Chondrocyte (in vitro differentiated cells): ENCODE results near the gene TTC9B. TPM values are rescaled to one million over a fixed set of nuclear protein-coding genes. Genes with fewer than 3 reads are reported as not detected.

Experiments
- DNase-seq: peaks from one replicate; pipeline ENCODE4 v3.0.0; 2021; ENCODE audit warnings: mixed read lengths, low spot score
- H3K27ac Mint-ChIP-seq: one replicate; pipeline ENCODE4 v1.8.0; 2021; ENCODE audit warnings: mild to moderate bottlenecking, moderate library complexity, mixed read lengths; ENCODE audit not compliant: unreplicated experiment
- H3K27me3 Mint-ChIP-seq: 2 replicates; pipeline ENCODE4 v1.8.0; 2021; ENCODE audit warnings: low read depth, mixed read lengths
- H3K36me3 Mint-ChIP-seq: 2 replicates; pipeline ENCODE4 v1.8.0; 2021; ENCODE audit warnings: low read depth, mixed read lengths
- H3K4me1 Mint-ChIP-seq: 2 replicates; pipeline ENCODE4 v1.8.0; 2021; ENCODE audit warnings: low read depth, mild to moderate bottlenecking, mixed read lengths
- H3K4me3 Mint-ChIP-seq: one replicate; pipeline ENCODE4 v1.8.0; 2021; ENCODE audit warnings: mild to moderate bottlenecking, moderate library complexity, mixed read lengths; ENCODE audit not compliant: unreplicated experiment
- H3K9me3 Mint-ChIP-seq: 2 replicates; pipeline ENCODE4 v1.8.0; 2021; ENCODE audit warnings: low read depth, mixed read lengths
- CTCF ChIP-seq: fragments of 200-600 bp; sonication (generic); IDR thresholded peaks from 2 replicates; pipeline ENCODE4 v1.5.0; 2021; ENCODE audit warnings: antibody characterized with exemption, mild to moderate bottlenecking, moderate library complexity
- total RNA-seq: library from RNA; stranded (reverse); gene quantifications from 3 replicates; pipeline ENCODE4 v1.2.1, GENCODE V29; 2021

TTC9B gene
- total RNA-seq, 1 donor from 2014 or later: not detected

DNA sequence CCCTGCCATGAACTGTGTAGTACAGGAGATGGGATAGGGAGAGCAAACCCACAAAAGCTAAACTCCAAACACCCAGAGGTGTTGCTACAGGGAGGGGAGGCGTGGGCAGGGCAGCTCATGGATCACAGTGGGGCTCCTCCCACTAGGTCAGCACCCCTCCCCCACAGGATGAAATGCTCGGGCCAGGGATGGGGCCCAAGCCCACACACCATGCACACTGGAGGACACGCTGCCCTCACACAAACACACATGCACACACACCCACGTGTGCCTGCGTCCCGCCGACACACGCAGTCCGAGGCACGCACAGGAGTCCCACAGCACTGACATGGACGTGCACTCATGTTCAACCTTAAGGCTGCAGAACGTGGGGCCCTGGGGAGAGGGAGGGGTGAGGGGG, 14.3 kb upstream of the TTC9B start:
- no peak for TF ChIP-seq CTCF
- no peak for DNase-seq
- Mint-ChIP-seq H3K36me3 (peaks cover 6% of the 10 kb centered on the region), H3K4me1 (peaks cover 28% of the 10 kb centered on the region), H3K27ac (no peak overlapping the region), H3K9me3 (no peaks in the 10 kb centered on the region), H3K4me3 (no peak overlapping the region), H3K27me3 (no peaks in the 10 kb centered on the region)

DNA sequence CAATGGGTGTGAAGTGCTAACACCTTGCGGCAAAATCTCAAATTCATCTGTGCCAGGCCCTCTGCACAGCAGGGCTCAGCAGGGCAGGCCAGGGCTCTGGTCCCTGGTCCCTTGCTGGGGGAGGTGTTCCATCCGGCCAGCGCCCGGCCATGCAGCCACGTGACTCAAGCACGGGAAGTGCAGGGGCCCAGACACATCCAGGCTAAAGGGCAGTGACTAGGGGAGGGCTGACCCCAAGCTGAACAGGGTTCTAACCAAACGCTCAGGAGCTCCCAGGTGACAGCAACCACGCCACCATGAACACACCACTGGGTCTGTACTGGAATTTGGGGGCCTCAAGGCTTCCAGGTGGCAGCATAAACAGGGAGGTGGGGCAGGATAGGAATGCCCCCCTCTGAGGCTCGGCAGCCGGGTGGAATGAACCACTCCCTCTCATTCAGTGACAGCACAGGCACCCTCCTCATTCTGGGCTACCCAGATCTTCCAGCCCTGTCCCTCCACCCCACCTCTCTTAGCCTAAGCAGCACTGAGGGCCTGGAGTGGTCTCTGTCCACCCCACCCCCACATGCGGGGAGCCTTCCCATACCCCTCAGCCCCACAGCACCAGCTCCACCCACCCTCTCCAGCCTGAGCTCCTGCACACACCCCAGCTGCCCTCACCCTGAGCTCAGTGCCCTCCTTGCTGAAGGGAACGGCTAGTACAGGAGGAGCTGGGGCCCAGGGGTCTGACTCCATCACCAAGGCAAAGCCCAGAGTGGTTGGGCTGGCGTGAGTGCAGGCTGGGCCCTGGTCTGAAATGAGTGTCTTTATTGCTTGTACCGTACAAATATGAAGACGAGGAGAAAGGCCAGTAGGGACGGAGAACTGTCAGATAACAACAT, 13.6 kb upstream of the TTC9B start:
- Mint-ChIP-seq H3K27ac (no peak overlapping the region), H3K9me3 (no peaks in the 10 kb centered on the region), H3K36me3 (peaks cover 2% of the 10 kb centered on the region), H3K4me1 (peaks cover 28% of the 10 kb centered on the region), H3K4me3 (no peak overlapping the region), H3K27me3 (peaks cover 1% of the 10 kb centered on the region)
- DNase-seq: no peak
- TF ChIP-seq CTCF: no peak

DNA sequence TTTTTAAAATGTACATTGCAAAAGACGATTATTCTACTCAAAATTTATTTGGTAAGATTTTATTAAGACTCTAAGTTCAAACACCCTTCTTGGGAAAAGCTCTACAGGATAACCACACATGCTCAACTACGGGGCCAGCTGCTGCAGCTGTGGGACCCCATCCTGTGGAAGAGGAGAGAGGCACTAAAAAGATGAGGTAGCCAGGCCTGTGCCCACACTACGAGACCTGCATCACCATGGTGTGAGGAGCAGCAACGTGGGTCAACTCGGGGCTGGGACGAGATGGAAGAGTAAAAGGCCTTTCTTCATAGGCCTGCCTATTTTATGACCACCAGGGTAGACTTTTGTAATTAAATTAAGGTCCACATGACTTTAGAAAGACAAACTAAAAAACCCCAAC, 12.9 kb upstream of the TTC9B start:
- no peak for DNase-seq
- Mint-ChIP-seq H3K27ac (no peak overlapping the region), H3K27me3 (peaks cover 2% of the 10 kb centered on the region), H3K9me3 (no peaks in the 10 kb centered on the region), H3K36me3 (no peaks in the 10 kb centered on the region), H3K4me1 (peaks cover 29% of the 10 kb centered on the region), H3K4me3 (no peak overlapping the region)
- no peak for TF ChIP-seq CTCF

GRCh38 chr19:40229926-40230417, 11.8 kb upstream of the TTC9B start:
- H3K27ac Mint-ChIP-seq: no peak overlapping the region
- H3K36me3 Mint-ChIP-seq: no peaks in the 10 kb centered on the region
- H3K27me3 Mint-ChIP-seq: peaks cover 10% of the 10 kb centered on the region
- no peak for DNase-seq
- H3K4me3 Mint-ChIP-seq: no peak overlapping the region
- H3K4me1 Mint-ChIP-seq: peaks cover 33% of the 10 kb centered on the region
- no peak for TF ChIP-seq CTCF
- H3K9me3 Mint-ChIP-seq: no peaks in the 10 kb centered on the region

GRCh38 chr19:40229484-40229883, 11.3 kb upstream of the TTC9B start:
- no peaks in the 10 kb centered on the region for H3K9me3 Mint-ChIP-seq
- no peak for DNase-seq
- H3K4me1 Mint-ChIP-seq: peaks cover 33% of the 10 kb centered on the region
- H3K27ac Mint-ChIP-seq: no peak overlapping the region
- H3K4me3 Mint-ChIP-seq: no peak overlapping the region
- no peak for TF ChIP-seq CTCF
- peaks cover 12% of the 10 kb centered on the region for H3K27me3 Mint-ChIP-seq
- no peaks in the 10 kb centered on the region for H3K36me3 Mint-ChIP-seq
